ENCODE results near the gene SERTAD4.
"Not testable (repeated sequence)": the region's sequence is repeated elsewhere in the genome, so short reads cannot be mapped to it uniquely, and the experiment has no call there.

The SERTAD4 gene

GRCh38 chr1:210232511-210233215 is at the start of gene SERTAD4:
TSS of gene SERTAD4 (plus strand) at chr1:210232796. CDS start at chr1:210237961, 5,165 bp downstream.
- DNase-seq (ENCODE audit: low read depth): no peak

- no peak for DNase-seq (ENCODE audit: low read depth)
Measured at GRCh38 chr1:210185063-210185462, 47.5 kb upstream of the SERTAD4 start.

DNA sequence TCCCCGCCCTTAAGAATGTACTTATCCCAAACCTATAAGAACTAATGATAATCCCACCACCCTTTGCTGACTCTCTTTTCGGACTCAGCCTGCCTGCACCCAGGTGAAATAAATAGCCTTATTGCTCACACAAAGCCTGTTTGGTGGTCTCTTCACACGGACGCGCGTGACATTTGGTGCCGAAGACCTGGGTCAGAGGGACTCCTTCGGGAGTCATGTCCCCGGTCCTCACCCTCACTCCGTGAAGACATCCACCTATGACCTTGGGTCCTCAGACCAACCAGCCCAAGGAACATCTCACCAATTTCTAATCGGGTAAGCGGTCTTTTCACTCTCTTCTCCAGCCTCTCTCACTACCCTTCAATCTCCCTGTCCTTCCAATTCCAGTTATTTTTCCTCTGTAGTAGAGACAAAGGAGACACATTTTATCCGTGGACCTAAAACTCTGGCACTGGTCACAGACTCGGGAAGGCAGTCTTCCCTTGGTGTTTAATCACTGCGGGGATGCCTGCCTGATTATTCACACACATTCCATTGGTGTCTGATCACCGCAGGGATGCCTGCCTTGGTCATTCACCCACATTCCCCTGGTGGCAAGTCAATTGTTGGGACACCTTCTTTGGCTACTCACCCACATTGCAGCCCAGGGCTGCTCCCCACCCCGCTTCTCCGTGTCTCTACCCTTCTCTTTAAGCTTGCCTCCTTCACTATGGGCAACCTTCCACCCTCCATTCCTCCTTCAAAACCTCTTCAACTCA is 44.6 kb upstream of the SERTAD4 start:
- not testable (repeated sequence) for DNase-seq (ENCODE audit: low read depth)

GRCh38 chr1:210189426-210189825 is 43.2 kb upstream of the SERTAD4 start:
- no peak for DNase-seq (ENCODE audit: low read depth)

DNA sequence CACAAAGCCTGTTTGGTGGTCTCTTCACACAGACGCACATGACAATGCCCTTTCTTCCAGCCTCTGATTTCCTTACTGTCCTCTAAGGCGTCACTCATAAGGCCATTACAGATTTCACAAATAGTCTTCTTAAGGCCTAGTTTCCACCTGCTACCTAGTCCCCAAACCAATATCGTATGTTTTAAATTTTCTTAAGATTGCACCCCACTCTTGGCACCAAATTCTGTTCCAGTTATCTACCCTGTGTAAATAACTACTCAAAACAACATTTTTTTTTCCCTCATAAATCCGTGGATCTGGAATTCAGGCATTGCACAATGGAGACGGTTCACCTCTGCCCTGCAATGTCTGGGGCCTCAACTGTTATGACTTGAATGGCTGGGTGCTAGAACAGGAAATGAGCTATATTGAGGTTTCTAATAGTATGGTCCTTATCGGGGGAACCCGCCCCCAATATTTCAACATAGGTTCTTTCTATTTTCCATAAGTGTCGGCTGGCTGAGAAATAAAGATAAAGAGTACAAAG is 36.9 kb upstream of the SERTAD4 start:
- DNase-seq (ENCODE audit: low read depth): no peak

DNA sequence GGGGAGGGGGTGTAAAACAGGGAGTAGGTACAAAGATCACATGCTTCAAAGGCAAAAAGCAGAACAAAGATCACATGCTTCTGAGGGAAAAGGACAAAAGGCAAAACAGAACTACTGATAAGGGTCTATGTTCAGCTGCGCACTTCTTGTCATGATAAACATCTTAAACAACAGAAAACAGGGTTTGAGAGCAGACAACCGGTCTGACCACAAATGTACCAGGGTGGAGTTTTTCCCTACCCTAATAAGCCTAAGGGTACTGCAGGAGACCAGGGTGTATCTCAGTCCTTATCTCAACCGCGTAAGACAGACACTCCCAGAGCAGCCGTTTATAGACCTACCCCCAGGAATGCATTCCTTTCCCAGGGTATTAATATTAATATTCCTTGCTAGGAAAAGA is 36.3 kb upstream of the SERTAD4 start:
- not testable (repeated sequence) for DNase-seq (ENCODE audit: low read depth)

- DNase-seq (ENCODE audit: low read depth): no peak
Measured at GRCh38 chr1:210198840-210199239, 33.8 kb upstream of the SERTAD4 start.

- DNase-seq (ENCODE audit: low read depth): no peak
Measured at GRCh38 chr1:210200124-210200736, 32.4 kb upstream of the SERTAD4 start.

DNA sequence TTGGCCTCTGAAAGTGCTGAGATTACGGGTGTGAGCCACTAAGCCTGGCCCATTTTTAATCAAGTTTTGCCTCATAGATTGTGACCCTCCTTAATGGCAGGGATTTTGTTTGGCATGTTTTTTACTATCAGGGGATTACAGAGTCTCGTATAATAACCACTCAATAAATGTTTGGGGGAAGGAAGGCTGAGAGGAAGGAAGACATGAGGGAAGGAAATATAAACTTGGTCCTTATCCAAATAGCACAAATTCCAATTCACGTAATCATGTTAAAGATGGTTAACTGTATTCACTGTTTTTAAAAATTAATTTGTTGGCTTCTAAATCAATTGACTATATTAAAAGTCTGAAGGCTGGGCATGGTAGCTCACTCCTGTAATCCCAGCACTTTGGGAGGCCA is 30.9 kb upstream of the SERTAD4 start:
- no peak for DNase-seq (ENCODE audit: low read depth)

DNA sequence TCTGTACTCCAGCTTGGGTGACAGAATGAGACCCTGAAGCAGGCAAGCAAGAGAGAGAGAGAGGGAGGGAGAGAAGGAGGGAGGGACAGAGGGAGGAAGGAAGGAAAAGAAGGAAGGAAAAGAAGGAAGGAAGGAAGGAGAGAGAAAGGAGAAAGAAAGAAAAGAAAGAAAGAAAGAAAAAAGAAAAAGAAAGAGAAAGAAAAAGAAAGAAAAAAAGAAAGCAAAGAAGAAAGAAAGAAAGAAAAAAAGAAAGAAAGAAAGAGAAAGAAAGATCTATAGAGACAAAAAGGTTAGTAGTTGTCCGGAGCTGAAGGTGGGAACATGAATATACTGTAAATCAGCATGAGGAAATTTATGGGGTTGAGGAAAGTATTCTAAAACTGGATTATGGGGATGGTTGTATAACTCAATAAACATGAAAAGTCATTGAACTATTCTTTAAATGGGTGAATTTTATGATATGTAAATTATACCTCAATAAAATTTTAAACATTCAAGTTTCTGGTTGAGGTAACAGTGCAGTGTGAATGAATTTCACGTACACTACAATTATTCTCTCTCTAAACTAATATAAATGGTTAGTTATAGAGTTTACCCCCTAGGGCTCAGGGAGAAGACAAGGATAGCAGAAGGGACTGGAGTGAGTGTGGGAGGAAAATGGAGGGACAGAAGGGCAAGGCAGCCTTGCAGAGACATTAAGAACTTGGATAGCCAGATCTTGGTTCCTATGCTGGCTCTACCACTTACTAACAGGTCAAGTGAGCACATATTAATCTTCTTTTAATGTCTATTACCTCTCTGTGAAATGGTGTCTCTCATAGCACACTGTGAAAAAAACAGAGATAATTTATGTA is 24.8 kb upstream of the SERTAD4 start:
- no peak for DNase-seq (ENCODE audit: low read depth)

- DNase-seq (ENCODE audit: low read depth): no peak
Measured at GRCh38 chr1:210213335-210213734, 19.3 kb upstream of the SERTAD4 start.

GRCh38 chr1:210214573-210215409 is 17.8 kb upstream of the SERTAD4 start:
- DNase-seq (ENCODE audit: low read depth): no peak

DNA sequence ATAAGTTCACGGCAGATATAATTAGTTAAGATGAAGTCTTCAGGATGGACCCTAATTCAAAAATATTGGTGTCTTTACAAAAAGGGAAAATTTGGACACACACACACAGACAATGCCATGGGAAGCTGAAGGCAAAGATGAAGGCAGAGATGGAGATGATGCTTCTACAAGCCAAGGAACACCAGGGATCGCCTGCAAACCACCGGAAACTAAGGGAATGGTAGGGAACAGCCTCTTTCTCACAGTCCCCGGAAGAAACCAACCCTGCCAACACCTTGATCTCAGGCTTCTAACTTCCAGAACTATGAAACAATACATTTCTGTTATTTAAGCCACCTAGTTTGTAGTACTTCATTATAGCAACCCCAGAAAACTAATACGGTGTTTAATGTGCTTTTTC is 15.1 kb upstream of the SERTAD4 start:
- no peak for DNase-seq (ENCODE audit: low read depth)

DNA sequence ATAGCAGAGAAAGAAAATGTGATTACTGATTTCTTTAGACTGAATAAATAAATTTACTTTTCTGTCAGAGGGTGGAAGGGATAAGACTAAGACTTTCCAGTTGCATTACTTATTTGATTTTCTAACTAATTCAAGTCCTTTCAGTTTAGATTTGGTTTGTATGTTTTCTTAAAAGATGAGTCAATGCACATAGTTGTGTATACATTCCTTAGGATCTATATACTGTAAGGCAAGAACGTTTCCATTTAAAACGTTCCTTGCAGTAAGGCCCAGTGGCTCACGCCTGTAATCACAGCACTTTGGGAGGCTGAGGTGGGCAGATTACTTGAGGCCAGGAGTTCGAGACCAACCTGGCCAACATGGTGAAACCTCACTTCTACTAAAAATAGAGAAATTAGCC is 14.5 kb upstream of the SERTAD4 start:
- DNase-seq (ENCODE audit: low read depth): no peak

GRCh38 chr1:210222340-210223006 is 10.1 kb upstream of the SERTAD4 start:
- DNase-seq (ENCODE audit: low read depth): no peak

GRCh38 chr1:210223226-210223904 is 9.2 kb upstream of the SERTAD4 start:
- DNase-seq (ENCODE audit: low read depth): no peak

DNA sequence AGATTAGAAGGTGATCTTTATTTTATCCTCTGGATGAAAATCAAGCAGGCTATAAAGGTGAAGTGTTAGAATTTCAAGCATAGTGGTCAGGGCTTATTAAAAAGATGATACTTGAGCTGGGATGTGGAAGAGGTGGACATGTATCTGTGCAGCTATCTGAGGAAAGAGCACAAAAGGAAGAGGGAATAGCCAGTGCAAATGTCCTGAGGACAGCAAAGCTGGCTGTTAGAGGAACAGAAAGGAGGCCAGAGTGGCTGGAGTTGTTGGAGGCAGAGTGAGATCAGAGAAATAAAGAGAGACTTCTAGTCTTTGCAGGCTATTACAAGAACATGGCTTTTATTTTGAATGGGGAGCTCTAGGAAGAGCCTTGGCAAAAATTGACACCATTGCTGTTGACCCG is 4.4 kb upstream of the SERTAD4 start:
- DNase-seq (ENCODE audit: low read depth): no peak

GRCh38 chr1:210230149-210230695 is 2.4 kb upstream of the SERTAD4 start:
- no peak for DNase-seq (ENCODE audit: low read depth)

DNA sequence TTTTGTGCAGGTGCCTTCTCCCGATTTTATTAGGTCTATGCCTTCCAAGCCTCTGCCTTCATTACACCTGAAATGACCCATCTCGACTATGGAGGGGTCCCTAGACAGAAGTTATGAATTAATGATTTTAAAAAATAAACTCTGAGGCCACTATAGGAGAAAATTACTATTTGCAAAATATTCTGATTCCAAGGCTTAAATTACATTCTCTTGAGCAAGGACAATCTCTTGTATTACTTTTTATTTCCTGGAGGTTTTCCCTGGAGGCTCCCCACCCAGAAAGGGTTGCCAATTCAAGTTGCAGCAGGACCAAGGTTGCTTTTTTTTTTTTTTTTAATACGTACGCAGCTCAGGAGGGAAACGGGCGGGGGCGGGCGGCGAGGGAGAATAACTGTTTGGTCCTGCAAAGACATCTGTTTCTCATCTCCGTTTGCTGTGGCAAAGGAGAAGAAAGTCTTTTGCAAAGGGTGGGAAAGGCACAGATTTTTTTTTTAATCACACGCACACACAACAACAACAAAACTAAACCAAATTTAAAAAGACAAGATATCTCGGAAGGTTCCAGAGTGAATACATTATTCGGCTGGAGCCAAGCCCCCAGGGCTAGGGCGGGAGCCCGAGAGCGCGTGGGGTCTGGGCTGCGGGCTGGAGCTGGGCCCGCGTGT is 618 bp upstream of the SERTAD4 start:
- no peak for DNase-seq (ENCODE audit: low read depth)
